Myocyte (in vitro differentiated cells): ENCODE results near the gene MAP1S. TPM values are rescaled to one million over a fixed set of nuclear protein-coding genes. Genes with fewer than 3 reads are reported as not detected.
A peak's percentile ranks its signal among the peaks of the same experiment; 100 is the strongest.
"Not testable (repeated sequence)": the region's sequence is repeated elsewhere in the genome, so short reads cannot be mapped to it uniquely, and the experiment has no call there.

Experiments
- DNase-seq: peaks from one replicate; pipeline ENCODE4 v3.0.0-alpha.2; 2012; ENCODE audit warnings: low read depth
- total RNA-seq: library from RNA; depleted of rRNA; stranded (reverse); fragments of >200 nt; gene quantifications from 2 replicates; pipeline ENCODE4 v1.2.3, GENCODE V29; 2014

Gene MAP1S
- total RNA-seq, 1 donor from 2014 or later, result 24.5 TPM

GRCh38 chr19:17757125-17757524, 37.8 kb downstream of the MAP1S start:
- DNase-seq, result peak; percentile 44

- no peak for DNase-seq
Observed at GRCh38 chr19:17758515-17758914, 39.2 kb downstream of the MAP1S start.

- DNase-seq, result no peak
Observed at GRCh38 chr19:17761148-17761547, 41.9 kb downstream of the MAP1S start.

GRCh38 chr19:17762505-17763229, 43.4 kb downstream of the MAP1S start:
- peak; percentile 9 for DNase-seq

- no peak for DNase-seq
Observed at GRCh38 chr19:17764348-17764747, 45.1 kb downstream of the MAP1S start.

GRCh38 chr19:17765069-17765618, 45.9 kb downstream of the MAP1S start:
- no peak for DNase-seq

DNA sequence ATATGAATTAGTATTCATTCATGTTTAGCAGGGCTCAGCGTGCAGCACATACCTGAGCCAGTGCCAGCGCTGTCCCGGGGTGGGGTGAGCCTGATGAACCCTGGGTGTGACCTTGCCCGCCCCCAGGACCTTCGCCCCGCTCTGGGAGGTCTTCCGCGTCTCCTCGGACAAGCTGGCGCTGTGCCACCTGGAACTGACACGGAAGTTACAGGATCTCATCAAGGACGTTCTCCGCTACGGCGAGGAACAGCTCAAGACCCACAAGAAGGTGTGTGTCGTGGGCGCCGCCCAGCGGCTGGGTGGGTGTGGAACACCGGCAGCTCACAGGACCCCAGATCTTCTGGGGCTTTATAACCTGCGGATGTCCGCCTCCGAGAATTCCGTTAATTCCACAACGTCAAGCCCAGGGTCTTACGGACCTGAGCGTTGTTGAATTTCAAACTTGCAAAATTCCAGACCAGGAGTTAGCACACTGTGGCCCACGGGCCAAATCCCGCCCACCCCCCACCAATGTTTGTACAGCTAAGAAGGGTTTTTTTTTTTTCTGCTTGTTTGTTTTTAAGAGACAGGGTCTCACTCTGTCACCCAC, 47.4 kb downstream of the MAP1S start:
- DNase-seq, result peak; percentile 76

- DNase-seq, result no peak
Observed at GRCh38 chr19:17767559-17767958, 48.3 kb downstream of the MAP1S start.

DNA sequence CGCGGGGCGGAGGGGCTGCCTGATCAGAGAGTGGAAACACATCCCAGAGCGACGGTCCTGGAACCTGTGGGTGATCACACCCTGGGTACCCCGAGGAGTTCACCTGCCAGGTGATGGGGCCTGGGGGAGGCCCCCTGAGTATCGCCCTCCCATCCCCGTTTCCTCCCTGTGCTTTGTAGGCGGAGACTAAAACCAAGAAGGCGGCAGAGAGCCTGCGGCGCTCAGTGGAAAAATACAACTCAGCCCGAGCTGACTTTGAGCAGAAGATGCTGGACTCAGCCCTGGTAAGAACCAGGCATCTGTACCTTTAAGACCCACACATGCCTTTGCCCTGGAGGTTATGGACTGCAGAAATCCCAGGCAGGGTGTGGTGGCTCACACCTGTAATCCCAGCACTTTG, 51.3 kb downstream of the MAP1S start:
- no peak for DNase-seq

- DNase-seq, result no peak
Observed at GRCh38 chr19:17772172-17772571, 52.9 kb downstream of the MAP1S start.

DNA sequence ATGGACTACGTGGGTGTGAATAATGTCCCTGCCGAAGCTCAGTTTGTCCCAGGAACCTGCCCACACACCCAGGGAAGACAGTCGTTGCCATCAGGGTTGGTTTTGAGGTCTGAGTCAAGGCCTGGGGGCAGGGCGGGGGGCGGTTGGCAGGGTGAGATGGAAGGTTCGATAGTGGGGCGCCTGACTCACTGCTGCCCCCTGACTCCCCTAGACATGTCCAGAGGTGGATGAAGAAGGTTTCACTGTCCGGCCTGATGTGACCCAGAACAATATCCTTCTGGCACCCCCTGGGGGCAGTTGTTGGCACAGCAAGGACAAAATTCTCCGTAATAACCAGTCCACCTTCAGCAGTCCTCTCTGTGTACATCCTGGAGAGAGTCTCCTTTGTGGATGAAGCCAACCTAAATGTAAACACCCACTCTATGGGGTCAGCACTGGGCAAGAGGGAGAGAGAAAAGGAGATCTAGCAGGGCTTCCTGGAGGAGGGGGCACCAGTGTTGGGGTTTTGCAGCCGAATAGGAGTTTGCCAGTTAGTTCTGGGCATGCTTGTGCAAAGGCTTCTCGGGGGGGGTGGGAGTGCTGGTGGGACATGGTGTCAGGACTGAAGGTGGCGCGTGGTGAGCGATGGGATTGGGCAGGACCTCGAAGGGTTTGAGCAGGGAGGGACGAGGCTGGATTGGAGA, 56.1 kb downstream of the MAP1S start:
- peak; percentile 42 for DNase-seq

DNA sequence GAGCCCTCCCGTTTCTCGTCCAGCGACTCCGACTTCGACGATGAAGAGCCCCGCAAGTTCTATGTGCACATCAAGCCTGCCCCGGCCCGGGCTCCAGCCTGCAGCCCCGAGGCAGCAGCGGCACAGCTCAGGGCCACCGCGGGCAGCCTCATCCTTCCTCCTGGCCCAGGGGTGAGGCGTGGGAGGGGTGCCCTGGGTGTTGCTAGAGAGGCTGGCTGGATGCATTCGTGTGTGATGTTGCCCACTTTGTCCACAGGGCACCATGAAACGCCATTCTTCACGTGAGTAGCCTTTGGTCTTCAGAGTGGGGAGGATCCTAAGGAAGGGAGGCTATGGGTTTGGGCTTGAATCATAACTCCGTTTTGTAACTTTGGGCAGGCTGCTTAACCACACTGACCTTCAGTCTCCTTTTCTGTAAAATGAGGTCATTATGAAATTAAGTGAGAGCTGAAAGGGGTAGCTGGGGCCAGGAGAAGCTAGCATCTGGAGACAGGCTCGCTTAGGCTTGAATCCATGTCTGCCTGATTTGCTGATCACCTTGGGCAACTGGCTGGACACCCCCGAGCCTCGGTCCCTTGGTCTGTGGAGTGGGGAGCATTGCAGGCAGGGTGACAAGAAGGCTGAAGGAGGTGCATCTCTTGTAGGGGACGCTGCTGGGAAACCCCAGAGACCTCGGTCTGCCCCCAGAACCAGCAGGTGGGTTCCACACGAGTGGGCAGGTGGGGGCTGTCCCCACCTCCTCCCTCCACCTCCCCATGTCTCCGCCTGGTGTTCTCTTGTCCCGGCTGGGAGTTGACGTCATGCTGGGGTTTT, 56.9 kb downstream of the MAP1S start:
- no peak for DNase-seq

GRCh38 chr19:17777840-17778239, 58.6 kb downstream of the MAP1S start:
- DNase-seq, result not testable (repeated sequence)

GRCh38 chr19:17778251-17778967, 59.1 kb downstream of the MAP1S start:
- no peak for DNase-seq

GRCh38 chr19:17778968-17779929, 60.0 kb downstream of the MAP1S start:
- no peak for DNase-seq

DNA sequence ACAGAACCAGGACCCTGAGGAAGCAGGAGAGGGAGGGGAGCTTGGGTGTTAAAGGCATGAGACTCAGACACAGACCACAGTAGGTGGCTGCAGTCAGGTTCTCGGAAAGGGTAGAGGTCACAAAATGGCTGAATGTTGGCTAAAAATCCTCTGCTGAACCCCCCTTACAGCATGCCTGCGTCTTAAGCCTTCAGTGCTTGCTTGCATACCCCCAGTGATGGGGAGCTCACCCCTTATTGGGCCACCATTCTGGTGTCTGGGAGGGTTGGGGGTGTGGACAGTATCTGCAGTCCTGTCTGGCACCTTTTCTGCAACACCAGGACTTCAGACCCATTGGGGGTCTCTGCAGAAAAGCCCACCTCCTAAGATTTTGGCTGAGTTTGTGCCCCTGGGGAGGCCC, 61.5 kb downstream of the MAP1S start:
- no peak for DNase-seq

GRCh38 chr19:17783721-17784120, 64.4 kb downstream of the MAP1S start:
- not testable (repeated sequence) for DNase-seq
